Measurements from ENCODE around the gene JARID2.

JARID2 gene

GRCh38 chr6:15470746-15471145, 224.9 kb downstream of the JARID2 start:
- no peak overlapping the region for H3K4me3 ChIP-seq (ENCODE audit: low read length)
- no peak for DNase-seq (ENCODE audit: low read depth)
- no peak for TF ChIP-seq CTCF (conservative IDR thresholded peaks at IDR 0.05; ENCODE audit: low read depth, low read length)

- no peak for TF ChIP-seq CTCF (conservative IDR thresholded peaks at IDR 0.05; ENCODE audit: low read depth, low read length)
- DNase-seq (ENCODE audit: low read depth), result no peak
Measured at GRCh38 chr6:15472621-15473020, 226.8 kb downstream of the JARID2 start.

GRCh38 chr6:15473174-15473573, 227.3 kb downstream of the JARID2 start:
- H3K4me3 ChIP-seq (ENCODE audit: low read length), result no peak overlapping the region
- TF ChIP-seq CTCF (conservative IDR thresholded peaks at IDR 0.05; ENCODE audit: low read depth, low read length), result no peak
- DNase-seq (ENCODE audit: low read depth), result no peak

More at GRCh38 chr6:15472621-15473020, 226.8 kb downstream of the JARID2 start:
- H3K4me3 ChIP-seq (ENCODE audit: low read length), result no peak overlapping the region

GRCh38 chr6:15473741-15474161, 227.9 kb downstream of the JARID2 start:
- no peak overlapping the region for H3K4me3 ChIP-seq (ENCODE audit: low read length)
- TF ChIP-seq CTCF (conservative IDR thresholded peaks at IDR 0.05; ENCODE audit: low read depth, low read length), result no peak
- no peak for DNase-seq (ENCODE audit: low read depth)

- H3K4me3 ChIP-seq (ENCODE audit: low read length), result no peak overlapping the region
- no peak for DNase-seq (ENCODE audit: low read depth)
- TF ChIP-seq CTCF (conservative IDR thresholded peaks at IDR 0.05; ENCODE audit: low read depth, low read length), result no peak
Measured at GRCh38 chr6:15474196-15474595, 228.3 kb downstream of the JARID2 start.

GRCh38 chr6:15475261-15475660, 229.4 kb downstream of the JARID2 start:
- no peak for DNase-seq (ENCODE audit: low read depth)
- no peak for TF ChIP-seq CTCF (conservative IDR thresholded peaks at IDR 0.05; ENCODE audit: low read depth, low read length)

GRCh38 chr6:15475872-15476271, 230.0 kb downstream of the JARID2 start:
- no peak overlapping the region for H3K4me3 ChIP-seq (ENCODE audit: low read length)
- no peak for DNase-seq (ENCODE audit: low read depth)

More at GRCh38 chr6:15475261-15475660, 229.4 kb downstream of the JARID2 start:
- no peak overlapping the region for H3K4me3 ChIP-seq (ENCODE audit: low read length)

More at GRCh38 chr6:15475872-15476271, 230.0 kb downstream of the JARID2 start:
- no peak for TF ChIP-seq CTCF (conservative IDR thresholded peaks at IDR 0.05; ENCODE audit: low read depth, low read length)
